GM21619 (cell line): ENCODE measurements around the gene SCAANT1.

Experiments
- ATAC-seq: cut with Tn5 transposase; IDR thresholded peaks from one replicate; pipeline ENCODE4 v1.9.1; 2021; ENCODE audit not compliant: unreplicated experiment

SCAANT1 gene

DNA sequence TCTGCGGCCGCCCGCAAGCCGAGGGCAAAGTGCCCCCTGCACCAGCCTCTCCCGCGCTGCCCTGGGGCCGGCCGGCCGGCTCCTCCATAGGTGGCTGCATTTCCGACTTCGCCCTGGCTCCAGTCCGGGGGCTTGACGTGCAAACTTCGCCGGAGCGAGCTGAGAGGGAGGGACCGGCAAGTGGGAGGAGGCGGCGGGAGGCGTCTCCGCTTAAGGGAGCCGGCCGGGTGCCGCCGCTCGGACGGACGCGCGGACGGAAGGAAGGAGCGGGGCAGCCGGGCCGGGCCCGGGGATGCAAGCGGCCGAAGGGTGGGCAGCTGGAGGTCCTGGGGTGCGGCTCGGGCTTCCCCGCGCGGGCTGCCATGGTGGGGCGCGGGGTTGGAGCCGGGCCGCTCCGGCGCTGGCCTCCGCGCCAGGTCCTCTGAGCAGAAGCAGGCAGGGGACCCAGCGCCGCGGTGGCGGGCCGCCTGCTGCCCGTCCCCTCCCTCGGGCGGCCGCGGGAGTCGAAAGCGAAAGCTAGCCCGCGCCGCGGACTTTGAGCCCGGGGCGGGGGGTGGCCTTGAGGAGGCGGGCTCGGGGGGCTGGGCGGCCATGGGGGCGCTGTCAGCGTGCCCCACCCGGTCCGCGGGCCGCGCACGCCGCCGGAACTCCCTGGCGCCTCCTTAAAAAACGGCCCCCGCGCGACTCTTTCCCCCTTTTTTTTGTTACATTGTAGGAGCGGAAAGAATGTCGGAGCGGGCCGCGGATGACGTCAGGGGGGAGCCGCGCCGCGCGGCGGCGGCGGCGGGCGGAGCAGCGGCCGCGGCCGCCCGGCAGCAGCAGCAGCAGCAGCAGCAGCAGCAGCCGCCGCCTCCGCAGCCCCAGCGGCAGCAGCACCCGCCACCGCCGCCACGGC, at the start of gene SCAANT1:
TSS of gene SCAANT1 (minus strand) at position 511 of the 895 bp plus-strand sequence.
- peak; percentile 75 for ATAC-seq

- ATAC-seq: peak; percentile 75
These were observed 49.7 kb upstream of the SCAANT1 start for GRCh38 chr3:63961891-63962290.

DNA sequence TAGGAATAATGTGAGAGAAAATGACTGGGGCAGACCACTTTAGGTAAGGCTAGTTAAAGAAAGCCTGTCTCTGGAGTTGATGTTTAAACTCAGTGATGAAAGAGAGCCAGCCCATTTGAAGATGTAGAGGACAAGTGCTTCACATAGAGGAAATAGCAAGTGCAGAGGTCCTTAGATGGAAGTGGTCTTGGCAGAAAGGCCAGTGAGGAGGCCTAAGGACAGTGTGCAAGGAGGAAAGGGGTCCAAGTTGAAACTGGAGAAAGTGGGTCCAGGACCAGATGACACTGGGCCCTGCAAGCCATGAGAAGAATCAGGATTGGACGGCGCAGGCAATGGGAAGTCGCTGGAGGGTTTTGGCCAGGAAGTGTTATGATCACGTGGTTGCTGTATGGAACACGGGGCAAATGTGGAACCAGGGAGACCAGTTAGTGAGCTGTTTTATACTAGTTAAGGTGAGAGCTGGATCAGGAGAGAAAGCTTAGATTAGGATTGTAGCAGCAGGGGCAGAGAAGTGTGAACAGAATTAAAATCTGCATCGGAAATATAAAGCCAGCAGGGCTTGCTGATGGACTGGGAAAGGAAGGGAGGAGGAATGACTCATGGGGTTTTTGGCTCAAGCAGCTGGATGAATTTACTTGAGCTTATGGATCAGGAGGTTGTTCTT, 48.0 kb upstream of the SCAANT1 start:
- no peak for ATAC-seq

DNA sequence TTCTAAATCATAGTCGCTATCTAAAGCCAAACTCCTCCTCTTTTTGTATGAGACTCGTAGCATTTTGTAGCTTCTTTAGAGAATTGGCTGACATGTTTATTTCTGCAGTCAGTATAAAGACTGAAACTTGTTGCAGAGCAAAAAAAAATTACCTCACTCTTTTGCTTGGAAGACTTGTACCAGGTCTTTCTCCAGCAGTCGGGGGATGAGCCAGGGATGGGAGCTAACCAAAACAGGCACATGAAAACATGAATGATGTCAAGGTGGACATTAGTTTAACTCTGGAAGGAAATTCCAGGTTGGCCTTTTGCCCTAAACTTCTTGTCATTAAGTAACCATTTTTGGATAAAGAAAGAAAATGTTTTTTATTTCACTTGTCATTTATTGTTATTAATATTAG, 47.0 kb upstream of the SCAANT1 start:
- no peak for ATAC-seq

DNA sequence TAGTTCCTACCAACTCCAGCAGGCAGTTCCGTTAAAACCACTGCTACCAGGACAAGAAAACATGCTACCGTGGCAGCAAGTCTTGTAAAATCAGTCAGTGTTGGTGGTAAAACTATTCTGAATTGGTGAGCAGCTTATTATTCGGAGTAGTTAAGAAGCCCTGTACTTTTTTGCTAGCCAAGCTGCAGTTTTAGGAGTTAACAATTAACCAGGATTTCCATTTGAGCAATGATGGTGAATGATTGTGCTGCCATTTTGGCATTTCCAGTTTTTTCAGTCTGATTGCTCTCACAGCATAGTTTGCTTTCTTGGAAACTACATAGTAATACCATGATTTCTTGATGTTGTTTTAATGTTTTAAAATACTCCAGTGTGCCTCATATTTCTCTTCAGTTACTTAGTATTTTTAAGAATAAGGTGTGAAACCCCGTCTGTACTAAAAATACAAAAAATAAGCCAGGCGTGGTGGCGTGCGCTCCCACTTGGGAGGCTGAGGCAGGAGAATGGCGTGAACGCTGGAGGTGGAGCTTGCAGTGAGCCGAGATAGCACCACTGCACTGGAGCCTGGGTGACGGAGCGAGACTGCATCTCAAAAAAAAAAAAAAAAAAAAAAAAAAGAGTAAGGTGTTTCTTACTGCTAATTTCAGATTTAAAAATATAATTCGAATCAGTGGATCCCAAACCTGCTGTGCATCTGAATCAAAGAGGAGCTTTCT, 43.8 kb upstream of the SCAANT1 start:
- ATAC-seq: no peak

- no peak for ATAC-seq
These were observed 43.0 kb upstream of the SCAANT1 start for GRCh38 chr3:63955036-63955650.

GRCh38 chr3:63954182-63954581, 42.0 kb upstream of the SCAANT1 start:
- no peak for ATAC-seq

DNA sequence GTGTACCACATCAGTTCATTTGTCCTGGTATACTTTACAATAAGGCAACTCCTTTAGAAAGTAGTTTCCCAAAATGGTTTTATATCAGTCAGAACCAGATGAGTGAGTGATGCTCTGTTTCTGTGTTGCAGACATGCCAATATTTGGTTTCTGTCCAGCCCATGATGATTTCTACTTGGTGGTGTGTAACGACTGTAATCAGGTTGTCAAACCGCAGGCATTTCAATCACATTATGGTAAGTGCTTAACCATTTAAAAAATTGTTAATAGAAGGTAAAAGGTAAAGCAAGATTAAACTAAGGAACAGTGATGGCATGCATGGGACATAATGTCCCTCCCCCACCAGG, 40.0 kb upstream of the SCAANT1 start:
- ATAC-seq: no peak

GRCh38 chr3:63951492-63952247, 39.5 kb upstream of the SCAANT1 start:
- ATAC-seq: peak; percentile 53

DNA sequence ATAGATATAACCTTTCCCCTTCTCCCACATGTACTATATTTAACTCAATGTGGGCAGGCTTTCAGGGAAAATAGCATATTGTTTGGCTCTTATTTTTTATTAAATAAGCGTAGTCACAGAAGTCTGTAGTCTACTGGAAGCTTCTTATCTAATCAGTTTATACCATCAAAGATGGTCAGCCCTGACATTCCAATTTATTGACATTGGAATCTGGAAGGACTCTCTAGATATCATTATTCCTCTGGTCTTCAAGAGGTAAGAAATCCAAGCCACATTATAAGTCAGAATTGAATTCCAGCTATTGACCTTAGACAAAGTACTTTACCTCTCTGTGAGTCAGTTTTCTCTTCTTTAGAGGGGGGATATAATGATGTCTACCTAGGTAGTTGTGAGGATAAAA, 38.5 kb upstream of the SCAANT1 start:
- no peak for ATAC-seq

DNA sequence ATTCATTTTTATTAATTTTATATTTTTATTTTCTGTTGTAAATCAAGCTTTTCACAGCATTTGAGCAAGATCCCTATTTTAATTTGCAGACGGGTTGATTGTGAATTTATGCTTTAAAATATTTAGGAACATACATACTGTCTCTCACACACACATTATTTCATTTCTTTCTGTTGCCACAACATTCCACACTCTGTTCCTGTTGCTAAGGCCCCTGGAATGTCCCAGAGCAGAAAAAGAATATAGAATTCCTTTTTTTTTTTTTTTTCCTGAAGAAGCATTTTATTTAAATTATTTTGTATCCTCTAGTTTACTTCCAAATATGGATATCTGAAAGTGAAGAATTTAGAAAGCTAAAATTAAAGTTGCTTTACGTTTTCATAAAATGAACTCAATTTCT, 36.8 kb upstream of the SCAANT1 start:
- ATAC-seq: no peak

DNA sequence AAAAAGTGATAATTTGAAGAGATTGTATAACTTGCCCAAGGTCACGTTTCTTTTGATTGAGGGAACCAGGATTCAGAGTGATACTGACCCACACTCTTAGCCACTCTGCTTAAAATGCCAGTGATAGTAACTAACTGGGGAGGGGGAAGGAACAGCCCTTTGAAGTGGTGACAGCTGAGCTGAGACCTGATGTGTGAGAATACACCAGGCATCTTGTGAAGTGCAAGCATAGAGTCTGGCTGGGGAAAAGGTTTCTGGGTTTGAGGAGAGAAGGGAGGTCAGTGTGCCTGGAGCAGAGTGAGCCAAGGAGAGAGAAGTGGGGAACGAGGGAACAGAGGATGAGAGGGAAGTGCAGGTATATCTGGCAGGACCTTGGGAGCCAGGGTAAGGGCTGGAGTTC, 35.4 kb upstream of the SCAANT1 start:
- ATAC-seq: no peak

DNA sequence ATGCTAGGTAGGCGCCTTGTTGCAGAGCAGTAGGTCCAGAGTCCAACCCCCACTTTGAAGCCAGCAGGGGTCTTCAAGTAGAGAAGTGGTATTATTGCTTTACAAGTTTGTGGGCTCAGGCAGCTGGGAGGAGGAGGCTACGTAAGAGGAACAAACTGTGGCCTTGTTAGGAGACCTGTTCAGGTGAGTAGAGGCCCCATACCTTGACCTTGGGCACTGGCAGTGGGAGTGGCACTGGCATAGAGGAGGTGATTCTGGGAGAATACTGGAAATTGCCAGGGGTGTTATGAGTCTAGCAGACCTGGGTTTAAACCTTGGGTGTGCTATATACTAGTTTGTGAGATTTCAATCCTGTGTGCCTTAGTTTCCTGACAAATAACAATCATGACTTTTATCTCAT, 34.6 kb upstream of the SCAANT1 start:
- no peak for ATAC-seq

DNA sequence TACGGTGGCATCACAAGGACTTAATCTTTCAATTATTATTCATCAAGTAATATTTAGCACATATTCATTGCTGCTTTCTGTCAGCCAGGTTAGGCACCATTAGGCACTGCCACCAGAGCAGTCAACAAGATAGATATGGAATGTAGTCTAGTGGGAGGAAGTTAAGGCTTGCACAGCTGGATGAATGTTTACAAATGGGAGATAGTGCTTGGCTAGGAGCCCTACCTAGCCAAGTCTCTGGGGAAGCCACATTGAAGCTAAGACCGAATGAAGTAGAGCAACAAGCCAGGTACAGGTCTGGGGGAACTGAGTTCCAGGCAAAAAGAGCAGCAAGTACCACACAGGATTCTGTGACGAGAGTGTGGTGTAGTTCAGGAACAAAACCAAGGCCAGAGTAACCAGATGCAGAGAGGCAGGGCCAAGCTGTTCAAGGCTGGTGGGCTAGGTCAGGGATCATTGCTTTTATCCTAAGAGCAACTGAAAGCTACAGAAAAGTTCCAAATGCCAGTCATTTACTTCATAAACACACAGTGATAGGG, 33.4 kb upstream of the SCAANT1 start:
- no peak for ATAC-seq

DNA sequence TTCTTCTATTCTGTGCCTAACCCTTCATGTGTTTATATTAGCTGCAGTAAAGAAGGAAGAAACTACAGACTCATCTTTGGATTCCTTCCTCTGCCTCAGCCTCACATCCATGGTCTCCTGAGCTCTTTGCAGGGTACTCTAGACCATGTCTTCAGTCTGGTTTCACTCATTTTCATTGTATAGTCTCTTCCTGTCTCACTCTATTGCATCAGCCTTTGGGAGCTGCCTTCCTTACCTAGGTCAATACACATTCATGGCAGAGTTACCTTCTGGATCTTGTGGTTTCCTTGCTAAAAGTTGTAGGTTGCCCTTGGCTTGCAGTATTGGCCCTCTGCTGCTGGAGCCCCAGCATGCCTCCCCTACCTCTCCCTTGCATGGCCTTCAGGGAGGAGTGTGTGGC, 31.5 kb upstream of the SCAANT1 start:
- no peak for ATAC-seq

GRCh38 chr3:63942528-63942927, 30.3 kb upstream of the SCAANT1 start:
- no peak for ATAC-seq

- no peak for ATAC-seq
These were observed 28.2 kb upstream of the SCAANT1 start for GRCh38 chr3:63940389-63940757.

DNA sequence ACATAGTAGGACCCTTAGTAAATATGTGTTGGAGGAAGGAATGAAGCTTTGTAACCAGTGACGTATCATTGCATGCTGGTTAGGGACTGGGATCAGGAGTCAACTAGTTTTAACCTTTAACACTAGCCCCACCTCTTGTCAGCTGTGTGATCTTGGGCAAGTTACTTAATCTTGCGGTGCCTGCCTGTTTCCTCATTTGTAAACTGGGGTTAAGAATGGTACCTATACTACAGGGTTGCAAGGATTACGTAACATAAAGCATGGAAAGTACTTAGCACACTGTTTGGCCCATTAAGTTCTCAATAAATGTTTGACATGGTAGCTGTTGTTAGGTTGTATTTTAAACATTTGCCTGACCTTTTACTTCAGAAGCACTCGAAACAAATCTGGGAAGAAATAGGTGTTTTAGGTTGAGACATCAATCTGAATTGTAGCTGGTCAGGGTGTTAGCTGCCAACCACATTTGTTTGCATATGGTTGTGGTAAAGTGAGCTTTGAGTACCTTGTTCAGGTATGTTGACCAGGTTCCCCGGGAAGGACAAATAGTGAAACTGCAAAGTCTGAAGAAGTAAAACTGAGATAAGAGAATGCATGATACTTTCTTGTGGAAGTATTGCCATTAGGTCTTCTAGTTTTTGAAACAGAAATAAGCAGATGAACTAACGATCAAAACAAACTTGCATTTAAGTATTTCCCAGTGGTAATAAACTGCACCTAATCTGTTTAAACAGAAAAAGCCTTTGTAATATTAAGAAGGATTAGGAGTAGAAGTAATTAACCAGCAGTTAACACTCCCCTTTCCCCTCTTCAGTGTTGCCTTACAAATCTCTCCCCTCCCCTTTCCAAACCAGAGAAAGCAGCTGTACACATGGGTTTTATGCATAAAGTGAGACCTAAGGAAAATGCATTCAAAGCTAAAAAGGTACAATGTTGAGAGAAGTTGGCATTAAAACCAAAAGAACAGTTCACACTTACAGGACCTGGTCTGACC, 25.8 kb upstream of the SCAANT1 start:
- peak; percentile 56 for ATAC-seq

DNA sequence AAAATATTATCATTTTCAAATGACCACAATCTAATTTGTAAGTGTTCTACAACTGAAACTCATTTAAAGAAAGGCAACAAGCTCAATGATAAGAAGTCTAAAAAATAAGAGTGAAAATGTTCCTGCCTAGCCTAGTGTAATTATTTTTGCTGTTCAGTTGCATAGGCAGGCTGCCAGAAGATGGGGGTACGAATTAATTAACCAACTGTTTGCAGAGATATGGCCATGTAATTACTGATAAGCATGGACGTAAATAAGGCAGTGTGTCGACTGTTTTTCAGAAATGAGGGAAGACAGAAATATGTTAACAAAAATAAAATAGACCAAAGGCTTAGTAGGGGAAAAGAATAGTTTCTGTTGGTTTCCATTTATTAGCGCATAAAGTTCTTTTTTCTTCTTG, 24.7 kb upstream of the SCAANT1 start:
- ATAC-seq: no peak
